Keratinocyte (primary cell): ENCODE results near the gene OASL.

ENCODE experiments used
- EZH2 ChIP-seq: IDR thresholded peaks from one replicate; pipeline ENCODE4 v1.6.1; 2012; ENCODE audit warnings: inconsistent platforms, mild to moderate bottlenecking, low read length, moderate library complexity
- TF ChIP-seq, protein P1 (sequence below), 3 experiments: IDR thresholded peaks in 1 of 3; conservative IDR thresholded peaks in 1 of 3; optimal IDR thresholded peaks in 1 of 3; 2 replicates in 2 of 3; 3 replicates in 1 of 3; pipeline versions ENCODE3 to v1.5.1; 2011; ENCODE audit warnings: low read length in 3 of 3, mild to moderate bottlenecking in 3 of 3, moderate library complexity in 2 of 3, control low read depth in 1 of 3, inconsistent platforms in 1 of 3; ENCODE audit not compliant: insufficient read depth in 2 of 3; ENCODE audit errors: extremely low read depth in 1 of 3

DNA sequence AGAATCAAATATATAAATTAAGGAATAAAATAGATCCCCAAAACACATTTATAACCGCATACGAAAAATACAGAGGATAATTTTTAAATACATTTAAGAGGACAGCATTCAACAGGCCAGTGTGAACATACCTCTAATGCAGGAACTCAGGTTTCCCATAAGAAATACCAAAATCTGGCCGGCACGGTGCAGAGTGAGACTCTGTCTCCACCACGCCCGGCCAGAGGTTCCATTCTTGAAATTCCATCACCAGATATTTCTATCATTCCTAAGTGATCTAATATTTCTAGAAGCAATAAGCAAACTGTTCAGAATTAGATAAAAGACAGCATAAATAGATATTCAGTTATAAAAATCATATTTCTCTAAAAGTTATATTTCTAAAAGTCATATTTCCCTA lies 30.2 kb upstream of the OASL start:
- TF ChIP-seq, protein P1, sequence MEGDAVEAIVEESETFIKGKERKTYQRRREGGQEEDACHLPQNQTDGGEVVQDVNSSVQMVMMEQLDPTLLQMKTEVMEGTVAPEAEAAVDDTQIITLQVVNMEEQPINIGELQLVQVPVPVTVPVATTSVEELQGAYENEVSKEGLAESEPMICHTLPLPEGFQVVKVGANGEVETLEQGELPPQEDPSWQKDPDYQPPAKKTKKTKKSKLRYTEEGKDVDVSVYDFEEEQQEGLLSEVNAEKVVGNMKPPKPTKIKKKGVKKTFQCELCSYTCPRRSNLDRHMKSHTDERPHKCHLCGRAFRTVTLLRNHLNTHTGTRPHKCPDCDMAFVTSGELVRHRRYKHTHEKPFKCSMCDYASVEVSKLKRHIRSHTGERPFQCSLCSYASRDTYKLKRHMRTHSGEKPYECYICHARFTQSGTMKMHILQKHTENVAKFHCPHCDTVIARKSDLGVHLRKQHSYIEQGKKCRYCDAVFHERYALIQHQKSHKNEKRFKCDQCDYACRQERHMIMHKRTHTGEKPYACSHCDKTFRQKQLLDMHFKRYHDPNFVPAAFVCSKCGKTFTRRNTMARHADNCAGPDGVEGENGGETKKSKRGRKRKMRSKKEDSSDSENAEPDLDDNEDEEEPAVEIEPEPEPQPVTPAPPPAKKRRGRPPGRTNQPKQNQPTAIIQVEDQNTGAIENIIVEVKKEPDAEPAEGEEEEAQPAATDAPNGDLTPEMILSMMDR (optimal IDR thresholded peaks at IDR 0.05 in 1 of 3, IDR thresholded peaks at IDR 0.05 in 1 of 3, conservative IDR thresholded peaks at IDR 0.05 in 1 of 3; ENCODE audit: extremely low read depth in 1 of 3, insufficient read depth in 2 of 3, low read length in 3 of 3), result no peak
- no peak for TF ChIP-seq EZH2
